H1 (cell line): ENCODE results near the gene KCTD20.

Source experiments
- CBX5 ChIP-seq: fragments of 300-800, 300-1000 bp; sonication (generic); IDR thresholded peaks from 2 replicates; pipeline ENCODE4 v1.7.1; 2016; ENCODE audit warnings: antibody characterized with exemption, low read length, low read depth
- SP1 ChIP-seq: IDR thresholded peaks from 2 replicates; pipeline ENCODE4 v1.6.1; 2011; ENCODE audit warnings: low read depth, low read length
- SUZ12 ChIP-seq: fragments of 200-600 bp; sonication (generic); IDR thresholded peaks from 2 replicates; pipeline ENCODE4 v1.6.1; 2012; ENCODE audit warnings: mild to moderate bottlenecking, inconsistent platforms, low read length, moderate library complexity, mixed read lengths
- TF ChIP-seq, protein P1 (sequence below), 3 experiments: IDR thresholded peaks; 1 replicate in 2 of 3; 2 replicates in 1 of 3; pipeline versions ENCODE4 v1.5.1 to v1.6.1; 2011; ENCODE audit warnings: low read length in 3 of 3, mild to moderate bottlenecking in 3 of 3, inconsistent platforms in 2 of 3, low read depth in 1 of 3, moderate library complexity in 1 of 3; ENCODE audit not compliant: insufficient read depth in 1 of 3; ENCODE audit errors: control extremely low read depth in 1 of 3

GRCh38 chr6:36413489-36414480 is 29.0 kb upstream of the KCTD20 start:
- TF ChIP-seq, protein P1, sequence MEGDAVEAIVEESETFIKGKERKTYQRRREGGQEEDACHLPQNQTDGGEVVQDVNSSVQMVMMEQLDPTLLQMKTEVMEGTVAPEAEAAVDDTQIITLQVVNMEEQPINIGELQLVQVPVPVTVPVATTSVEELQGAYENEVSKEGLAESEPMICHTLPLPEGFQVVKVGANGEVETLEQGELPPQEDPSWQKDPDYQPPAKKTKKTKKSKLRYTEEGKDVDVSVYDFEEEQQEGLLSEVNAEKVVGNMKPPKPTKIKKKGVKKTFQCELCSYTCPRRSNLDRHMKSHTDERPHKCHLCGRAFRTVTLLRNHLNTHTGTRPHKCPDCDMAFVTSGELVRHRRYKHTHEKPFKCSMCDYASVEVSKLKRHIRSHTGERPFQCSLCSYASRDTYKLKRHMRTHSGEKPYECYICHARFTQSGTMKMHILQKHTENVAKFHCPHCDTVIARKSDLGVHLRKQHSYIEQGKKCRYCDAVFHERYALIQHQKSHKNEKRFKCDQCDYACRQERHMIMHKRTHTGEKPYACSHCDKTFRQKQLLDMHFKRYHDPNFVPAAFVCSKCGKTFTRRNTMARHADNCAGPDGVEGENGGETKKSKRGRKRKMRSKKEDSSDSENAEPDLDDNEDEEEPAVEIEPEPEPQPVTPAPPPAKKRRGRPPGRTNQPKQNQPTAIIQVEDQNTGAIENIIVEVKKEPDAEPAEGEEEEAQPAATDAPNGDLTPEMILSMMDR (IDR thresholded peaks at IDR 0.05; ENCODE audit: control extremely low read depth in 1 of 3, insufficient read depth in 1 of 3, low read depth in 1 of 3, low read length in 3 of 3) = no peak
- TF ChIP-seq SP1 = no peak
- TF ChIP-seq CBX5 = no peak
- TF ChIP-seq SUZ12 = no peak
